SK-N-SH treated with all-trans-retinoic acid at 6 μM for 48 hours (cell line): ENCODE data around the gene PARP1.

Experiments used
- ARNTL ChIP-seq: fragments of 450-650 bp; formaldehyde crosslinking; IDR thresholded peaks from 2 replicates; pipeline ENCODE4 v1.5.0; 2020; ENCODE audit warnings: low read depth, mild to moderate bottlenecking, moderate library complexity, borderline replicate concordance
- BACH2 ChIP-seq: fragments of 250-450 bp; sonication (Bioruptor Pico); IDR thresholded peaks from 2 replicates; pipeline ENCODE4 v1.9.0; 2021; ENCODE audit warnings: mild to moderate bottlenecking, borderline replicate concordance
- CSDC2 ChIP-seq: fragments of 250-450 bp; sonication (Bioruptor Pico); IDR thresholded peaks from 2 replicates; pipeline ENCODE4 v1.5.0; 2020; ENCODE audit warnings: mild to moderate bottlenecking, moderate library complexity
- ISL1 ChIP-seq: fragments of 250-450 bp; sonication (Bioruptor Pico); IDR thresholded peaks from 2 replicates; pipeline ENCODE4 v2.1.2; 2022; ENCODE audit warnings: mild to moderate bottlenecking, moderate library complexity
- TOX ChIP-seq: fragments of 250-450 bp; sonication (Bioruptor Pico); IDR thresholded peaks from 2 replicates; pipeline ENCODE4 v1.8.0; 2021; ENCODE audit warnings: mild to moderate bottlenecking, moderate library complexity, borderline replicate concordance
- ZFP3 ChIP-seq: fragments of 250-450 bp; sonication (Bioruptor Pico); IDR thresholded peaks from 2 replicates; pipeline ENCODE4 v1.5.0; 2020; ENCODE audit warnings: mild to moderate bottlenecking, moderate library complexity
- TF ChIP-seq, protein P1 (sequence below): fragments of 250-450 bp; sonication (Bioruptor Pico); IDR thresholded peaks from 2 replicates; pipeline ENCODE4 v1.5.1; 2021; ENCODE audit warnings: mild to moderate bottlenecking, moderate library complexity

DNA sequence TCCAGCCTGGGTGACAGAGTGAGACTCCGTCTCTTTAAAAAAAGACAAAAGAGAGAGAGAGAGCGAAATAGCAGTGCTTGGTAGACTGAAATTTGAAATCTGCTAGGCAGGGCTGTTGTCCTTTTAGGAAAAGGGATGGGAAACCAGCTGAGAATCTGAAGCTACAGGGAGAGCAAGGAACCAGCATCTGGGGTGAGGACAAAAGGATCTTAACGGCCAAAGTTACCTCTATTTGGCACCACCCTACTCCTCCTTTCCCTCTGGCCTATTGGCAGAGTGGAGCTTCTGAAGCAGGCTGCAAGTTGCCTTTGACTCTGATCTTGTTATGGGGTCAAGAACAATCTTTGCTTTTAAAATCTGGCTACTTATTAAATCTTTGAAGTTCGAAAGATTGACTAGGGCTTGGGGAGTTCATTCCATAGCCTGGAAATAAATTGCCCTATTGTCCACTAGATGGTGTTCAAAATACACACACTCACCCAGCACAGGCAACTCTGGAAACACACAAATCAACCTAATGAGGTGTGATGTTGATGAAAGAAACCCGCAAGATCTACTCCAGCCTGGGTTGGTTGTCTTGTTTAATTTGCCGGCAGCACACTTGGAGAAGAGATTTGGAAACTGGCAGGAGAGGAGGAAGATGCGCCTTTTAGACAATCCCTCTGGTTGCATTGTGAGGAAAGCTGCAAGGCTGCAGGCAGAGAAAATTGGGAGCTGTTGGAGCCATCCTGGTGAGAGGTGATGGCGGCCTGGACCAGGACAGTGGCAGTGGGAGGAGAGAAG lies 16.5 kb upstream of the PARP1 start:
- TF ChIP-seq, protein P1, sequence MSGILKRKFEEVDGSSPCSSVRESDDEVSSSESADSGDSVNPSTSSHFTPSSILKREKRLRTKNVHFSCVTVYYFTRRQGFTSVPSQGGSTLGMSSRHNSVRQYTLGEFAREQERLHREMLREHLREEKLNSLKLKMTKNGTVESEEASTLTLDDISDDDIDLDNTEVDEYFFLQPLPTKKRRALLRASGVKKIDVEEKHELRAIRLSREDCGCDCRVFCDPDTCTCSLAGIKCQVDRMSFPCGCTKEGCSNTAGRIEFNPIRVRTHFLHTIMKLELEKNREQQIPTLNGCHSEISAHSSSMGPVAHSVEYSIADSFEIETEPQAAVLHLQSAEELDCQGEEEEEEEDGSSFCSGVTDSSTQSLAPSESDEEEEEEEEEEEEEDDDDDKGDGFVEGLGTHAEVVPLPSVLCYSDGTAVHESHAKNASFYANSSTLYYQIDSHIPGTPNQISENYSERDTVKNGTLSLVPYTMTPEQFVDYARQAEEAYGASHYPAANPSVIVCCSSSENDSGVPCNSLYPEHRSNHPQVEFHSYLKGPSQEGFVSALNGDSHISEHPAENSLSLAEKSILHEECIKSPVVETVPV (CRISPR knock-in tag) = no peak
- TF ChIP-seq ISL1 (CRISPR knock-in tag) = no peak
- TF ChIP-seq BACH2 = no peak
- TF ChIP-seq CSDC2 (CRISPR knock-in tag) = no peak
- TF ChIP-seq ARNTL (CRISPR knock-in tag) = no peak
- TF ChIP-seq TOX (CRISPR knock-in tag) = no peak
- TF ChIP-seq ZFP3 (CRISPR knock-in tag) = no peak
